Measurements from ENCODE around the gene WAPL.
"Not testable (repeated sequence)": the region's sequence is repeated elsewhere in the genome, so short reads cannot be mapped to it uniquely, and the experiment has no call there.

- not testable (repeated sequence) for TF ChIP-seq FOS, CHD1, POLR2A (IDR thresholded peaks at IDR 0.05; ENCODE audit: low read depth, low read length)
Measured at GRCh38 chr10:86528736-86529135, 7.1 kb upstream of the WAPL start.

Measured in IMR-90 (cell line).